Measurements from ENCODE around the gene SULF2.

DNA sequence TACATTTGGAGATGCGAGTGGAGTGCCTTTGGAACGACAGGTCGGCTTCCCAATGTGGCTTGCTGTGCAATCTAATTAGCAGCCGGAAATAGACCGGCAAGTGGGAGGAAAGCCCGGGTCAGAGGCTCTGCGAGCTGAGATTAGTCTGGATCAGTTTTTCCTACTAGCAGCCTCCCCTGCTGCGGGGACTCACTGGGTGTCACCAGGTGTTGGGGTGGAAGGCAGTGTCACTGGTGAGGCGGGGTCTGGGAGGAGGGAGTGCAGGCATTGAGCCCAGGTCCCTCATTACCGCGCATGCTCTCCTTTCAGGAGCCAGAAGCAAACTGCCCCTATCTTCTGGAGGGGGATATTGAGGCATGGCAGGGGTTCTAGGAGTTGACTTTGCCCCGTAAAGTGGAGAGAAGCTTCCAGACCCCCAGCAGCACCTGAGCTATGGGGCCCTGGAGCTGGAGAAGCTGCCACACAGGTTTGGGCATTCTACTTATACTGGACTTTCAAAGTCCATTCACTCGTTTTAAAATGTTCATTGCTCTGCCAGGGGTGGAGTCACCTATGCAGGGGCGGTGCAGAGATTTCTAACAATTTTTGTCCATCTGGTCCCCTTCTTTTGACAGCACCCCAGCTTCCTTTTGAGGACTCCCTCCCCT lies 11.0 kb downstream of the SULF2 start:
- TF ChIP-seq GATA3 (IDR thresholded peaks at IDR 0.05; ENCODE audit: low read depth, low read length): no peak
- no peak for TF ChIP-seq GATA2 (IDR thresholded peaks at IDR 0.05; ENCODE audit: low read depth, low read length)

Data from SH-SY5Y (cell line).